Keratinocyte (primary cell): ENCODE data around the gene ARIH1. TPM values are rescaled to one million over a fixed set of nuclear protein-coding genes. Genes with fewer than 3 reads are reported as not detected.

ENCODE experiments used
- DNase-seq: peaks from one replicate; pipeline ENCODE4 v3.0.0-alpha.2; 2011; ENCODE audit warnings: low read depth, missing footprints, low spot score
- FAIRE-seq: peaks from 2 replicates; lab custom pipeline; 2011; peaks lifted over from hg19 to GRCh38; lab: Jason Lieb, UNC
- H2AFZ ChIP-seq: 2 replicates; pipeline ENCODE4 v1.6.0; 2012; ENCODE audit warnings: low read length, control low read depth, inconsistent platforms; ENCODE audit not compliant: control insufficient read depth
- H3K27ac ChIP-seq: 2 replicates; pipeline ENCODE4 v1.5.1; 2011; ENCODE audit warnings: low read length; ENCODE audit not compliant: control insufficient read depth, insufficient read depth
- H3K27me3 ChIP-seq: 3 replicates; pipeline ENCODE4 v1.6.0; 2011; ENCODE audit warnings: low read length; ENCODE audit not compliant: control insufficient read depth, insufficient read depth; ENCODE audit errors: extremely low read depth
- H3K36me3 ChIP-seq, 2 experiments: 2 replicates in 1 of 2; 3 replicates in 1 of 2; pipeline ENCODE4 v1.5.1; 2011; ENCODE audit warnings: low read length in 2 of 2, mild to moderate bottlenecking in 1 of 2; ENCODE audit not compliant: control insufficient read depth in 2 of 2, insufficient read depth in 2 of 2; ENCODE audit errors: extremely low read depth in 1 of 2
- H3K4me1 ChIP-seq: 3 replicates; pipeline ENCODE4 v1.5.1; 2011; ENCODE audit warnings: low read length; ENCODE audit not compliant: control insufficient read depth, insufficient read depth; ENCODE audit errors: extremely low read depth
- H3K4me2 ChIP-seq: 3 replicates; pipeline ENCODE4 v1.6.0; 2011; ENCODE audit warnings: low read depth, low read length; ENCODE audit not compliant: control insufficient read depth, insufficient read depth; ENCODE audit errors: extremely low read depth
- H3K4me3 ChIP-seq, 3 experiments: fragments of 200-600 bp in 1 of 3; sonication (generic) in 1 of 3; 2 replicates in 2 of 3; 3 replicates in 1 of 3; pipeline ENCODE4 v1.5.1; 2011 to 2016; ENCODE audit warnings: low read length in 3 of 3, mild to moderate bottlenecking in 3 of 3, control low read depth in 2 of 3, inconsistent platforms in 1 of 3, low read depth in 1 of 3, mixed read lengths in 1 of 3, mixed run types in 1 of 3, moderate library complexity in 1 of 3; ENCODE audit not compliant: control insufficient read depth in 2 of 3, insufficient read depth in 2 of 3; ENCODE audit errors: extremely low read depth in 1 of 3
- H3K79me2 ChIP-seq: 2 replicates; pipeline ENCODE4 v1.6.0; 2012; ENCODE audit warnings: low read length; ENCODE audit not compliant: control insufficient read depth, insufficient read depth
- H3K9ac ChIP-seq: 3 replicates; pipeline ENCODE4 v1.6.0; 2011; ENCODE audit warnings: low read length; ENCODE audit not compliant: control insufficient read depth, insufficient read depth; ENCODE audit errors: extremely low read depth
- H3K9me1 ChIP-seq: 3 replicates; pipeline ENCODE4 v1.6.0; 2011; ENCODE audit warnings: low read length; ENCODE audit not compliant: control insufficient read depth, insufficient read depth; ENCODE audit errors: extremely low read depth
- H3K9me3 ChIP-seq: 2 replicates; pipeline ENCODE4 v1.5.1; 2012; ENCODE audit warnings: low read depth, low read length; ENCODE audit not compliant: control insufficient read depth
- H4K20me1 ChIP-seq: 3 replicates; pipeline ENCODE4 v1.6.0; 2011; ENCODE audit warnings: low read length; ENCODE audit not compliant: control insufficient read depth, insufficient read depth; ENCODE audit errors: extremely low read depth
- EZH2 ChIP-seq: IDR thresholded peaks from one replicate; pipeline ENCODE4 v1.6.1; 2012; ENCODE audit warnings: inconsistent platforms, mild to moderate bottlenecking, low read length, moderate library complexity
- dilution Hi-C: fragments of 300-500 bp; cut with MboI; formaldehyde crosslinking; loops from one replicate; pipeline ENCODE4 v1.7.0; 2020; ENCODE audit warnings: low sequenced_read_pairs; ENCODE audit not compliant: extremely low pct_ligation_motif_present
- polyA plus RNA-seq, 5 experiments: library from polyadenylated mRNA; depleted of rRNA in 3 of 5; stranded (reverse) in 3 of 5; stranded (forward) in 1 of 5; unstranded in 1 of 5; fragments of >200 nt; gene quantifications; 1 replicate in 1 of 5; 2 replicates in 3 of 5; 3 replicates in 1 of 5; pipeline versions ENCODE4 v1.2.1 to v1.2.3, GENCODE V29; 2011 to 2012; ENCODE audit warnings: missing spikeins in 2 of 5, low read depth in 1 of 5, low replicate concordance in 1 of 5
- TF ChIP-seq, protein P1 (sequence below), 3 experiments: IDR thresholded peaks in 1 of 3; conservative IDR thresholded peaks in 1 of 3; optimal IDR thresholded peaks in 1 of 3; 2 replicates in 2 of 3; 3 replicates in 1 of 3; pipeline versions ENCODE3 to v1.5.1; 2011; ENCODE audit warnings: low read length in 3 of 3, mild to moderate bottlenecking in 3 of 3, moderate library complexity in 2 of 3, control low read depth in 1 of 3, inconsistent platforms in 1 of 3; ENCODE audit not compliant: insufficient read depth in 2 of 3; ENCODE audit errors: extremely low read depth in 1 of 3

Gene ARIH1
- polyA plus RNA-seq, 1 donor (not counting 4 experiments of a cell fraction or from before 2014, with no cell fraction given) = 70.6 TPM

DNA sequence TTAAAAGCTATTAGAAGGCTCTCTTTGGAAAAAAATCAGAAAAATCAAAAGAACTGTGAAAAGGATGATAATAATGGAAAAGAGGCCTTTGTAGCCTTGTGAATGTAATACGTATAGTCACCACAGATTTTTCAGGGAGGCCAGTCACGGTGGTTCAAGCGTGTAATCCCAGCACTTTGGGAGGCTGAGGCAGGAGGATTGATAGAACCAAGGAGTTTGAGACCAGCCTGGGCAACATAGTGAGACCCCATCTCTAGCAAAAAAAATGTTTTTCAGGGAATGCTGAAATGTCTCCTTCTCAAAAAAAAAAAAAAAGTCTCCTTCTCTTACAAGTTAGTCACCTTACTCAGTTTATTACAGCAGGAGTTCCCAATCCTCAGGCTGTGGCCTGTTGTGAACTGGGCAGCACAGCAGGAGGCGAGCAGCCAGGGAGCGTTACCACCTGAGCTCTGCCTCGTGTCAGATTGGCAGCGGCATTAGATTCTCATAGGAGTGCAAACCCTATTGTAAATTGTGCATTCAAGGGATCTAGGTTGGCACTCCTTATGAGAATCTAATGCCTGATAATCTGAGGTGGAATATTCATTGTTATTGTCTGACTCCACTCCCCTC, 15.9 kb downstream of the ARIH1 start:
- Histone ChIP-seq H3K9me1 (peaks cover 4% of the 10 kb centered on the region), H3K4me1 (peaks cover 31% of the 10 kb centered on the region), H3K4me3 (no peak overlapping the region), H3K79me2 (peaks cover 98% of the 10 kb centered on the region), H3K4me2 (no peak overlapping the region), H3K36me3 (peaks cover 0 to 14% of the 10 kb centered on the region in 2 experiments), H4K20me1 (peaks cover 25% of the 10 kb centered on the region), H2AFZ (no peak overlapping the region), H3K9ac (no peak overlapping the region), H3K27me3 (no peaks in the 10 kb centered on the region), H3K9me3 (no peaks in the 10 kb centered on the region), H3K27ac (no peak overlapping the region)
- dilution Hi-C loops = no loop called here
- FAIRE-seq = no peak
- no peak for DNase-seq
- TF ChIP-seq, protein P1, sequence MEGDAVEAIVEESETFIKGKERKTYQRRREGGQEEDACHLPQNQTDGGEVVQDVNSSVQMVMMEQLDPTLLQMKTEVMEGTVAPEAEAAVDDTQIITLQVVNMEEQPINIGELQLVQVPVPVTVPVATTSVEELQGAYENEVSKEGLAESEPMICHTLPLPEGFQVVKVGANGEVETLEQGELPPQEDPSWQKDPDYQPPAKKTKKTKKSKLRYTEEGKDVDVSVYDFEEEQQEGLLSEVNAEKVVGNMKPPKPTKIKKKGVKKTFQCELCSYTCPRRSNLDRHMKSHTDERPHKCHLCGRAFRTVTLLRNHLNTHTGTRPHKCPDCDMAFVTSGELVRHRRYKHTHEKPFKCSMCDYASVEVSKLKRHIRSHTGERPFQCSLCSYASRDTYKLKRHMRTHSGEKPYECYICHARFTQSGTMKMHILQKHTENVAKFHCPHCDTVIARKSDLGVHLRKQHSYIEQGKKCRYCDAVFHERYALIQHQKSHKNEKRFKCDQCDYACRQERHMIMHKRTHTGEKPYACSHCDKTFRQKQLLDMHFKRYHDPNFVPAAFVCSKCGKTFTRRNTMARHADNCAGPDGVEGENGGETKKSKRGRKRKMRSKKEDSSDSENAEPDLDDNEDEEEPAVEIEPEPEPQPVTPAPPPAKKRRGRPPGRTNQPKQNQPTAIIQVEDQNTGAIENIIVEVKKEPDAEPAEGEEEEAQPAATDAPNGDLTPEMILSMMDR (optimal IDR thresholded peaks at IDR 0.05 in 1 of 3, IDR thresholded peaks at IDR 0.05 in 1 of 3, conservative IDR thresholded peaks at IDR 0.05 in 1 of 3; ENCODE audit: extremely low read depth in 1 of 3, insufficient read depth in 2 of 3, low read length in 3 of 3) = no peak
- no peak for TF ChIP-seq EZH2

DNA sequence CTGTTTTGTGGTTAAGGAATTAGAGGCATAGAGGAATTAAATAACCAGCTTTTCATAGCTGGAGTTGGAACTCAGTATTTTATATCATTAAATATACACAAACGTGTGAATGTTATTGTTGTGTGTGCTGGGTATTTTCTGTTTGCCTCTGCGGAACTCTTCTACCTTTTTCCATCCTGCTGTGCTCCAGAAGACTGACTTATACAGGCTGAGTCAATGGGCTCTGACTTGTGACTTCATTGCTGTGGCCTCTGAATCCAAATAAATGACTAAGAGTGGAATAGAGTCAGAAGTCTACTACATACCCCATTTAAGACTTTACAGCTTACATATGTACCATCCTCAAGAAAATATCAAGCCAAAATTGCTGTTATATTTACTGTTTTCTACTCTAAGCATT, 17.6 kb downstream of the ARIH1 start:
- peaks cover 30% of the 10 kb centered on the region for H4K20me1 ChIP-seq

More for the DNA sequence above, 17.6 kb downstream of the ARIH1 start:
- Histone ChIP-seq H3K9me3 (no peaks in the 10 kb centered on the region), H2AFZ (no peak overlapping the region), H3K36me3 (peaks cover 0 to 14% of the 10 kb centered on the region in 2 experiments), H3K9me1 (peaks cover 4% of the 10 kb centered on the region), H3K4me2 (no peak overlapping the region), H3K27me3 (no peaks in the 10 kb centered on the region), H3K79me2 (peaks cover 98% of the 10 kb centered on the region), H3K4me3 (no peak overlapping the region), H3K9ac (no peak overlapping the region), H3K27ac (no peak overlapping the region), H3K4me1 (peaks cover 28% of the 10 kb centered on the region)
- TF ChIP-seq, protein P1 (optimal IDR thresholded peaks at IDR 0.05 in 1 of 3, IDR thresholded peaks at IDR 0.05 in 1 of 3, conservative IDR thresholded peaks at IDR 0.05 in 1 of 3; ENCODE audit: extremely low read depth in 1 of 3, insufficient read depth in 2 of 3, low read length in 3 of 3) = no peak
- TF ChIP-seq EZH2 = no peak
- FAIRE-seq (no peak), DNase-seq (no peak)
- dilution Hi-C loops = no loop called here
